Measurements from ENCODE around the gene SELENOV. TPM values are rescaled to one million over a fixed set of nuclear protein-coding genes. Genes with fewer than 3 reads are reported as not detected.

SELENOV gene
- total RNA-seq, 2 donors from 2014 or later, result not detected

DNA sequence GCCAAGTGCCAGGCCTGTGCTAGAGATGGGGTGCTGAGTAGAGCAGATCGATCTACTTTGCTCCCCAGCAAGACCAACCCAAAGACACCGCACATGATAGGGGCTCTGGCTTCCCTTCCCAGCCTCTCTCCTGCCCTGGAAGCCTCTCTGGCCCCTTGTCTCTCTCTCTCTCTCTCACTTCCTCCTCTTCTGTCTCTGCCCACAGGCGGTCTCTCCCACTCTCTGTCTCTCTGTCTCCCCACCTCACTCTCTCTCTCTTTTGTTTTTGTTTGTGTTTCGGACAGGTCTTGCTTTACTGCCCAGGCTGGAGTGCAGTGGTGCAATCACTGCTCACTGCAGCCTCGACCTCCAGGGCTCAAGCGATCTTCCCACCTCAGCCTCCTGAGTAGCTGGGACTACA lies 1.3 kb downstream of the SELENOV start:
- peaks cover 5% of the 10 kb centered on the region for H3K27me3 ChIP-seq (replicated peaks; ENCODE audit: insufficient read depth)
- H3K4me3 ChIP-seq, result no peak overlapping the region
- intact Hi-C loops (cut with DNase I), result no loop called here

GRCh38 chr19:39517432-39517831 lies 2.5 kb downstream of the SELENOV start:
- 78% methylated on average over 3 of the region's 3 CpGs for WGBS
- no peak for DNase-seq (ENCODE audit: low spot score)
- Histone ChIP-seq H3K4me3 (no peak overlapping the region), H3K36me3 (no peaks in the 10 kb centered on the region), H3K27me3 (replicated peaks; ENCODE audit: insufficient read depth) (peaks cover 5% of the 10 kb centered on the region), H3K27ac (no peak overlapping the region), H3K9me3 (no peaks in the 10 kb centered on the region), H3K4me1 (replicated peaks) (peaks cover 7% of the 10 kb centered on the region)
- intact Hi-C loops (cut with DNase I), result no loop called here
- TF ChIP-seq POLR2AphosphoS5 (IDR thresholded peaks at IDR 0.05), result no peak
- TF ChIP-seq, protein P1, sequence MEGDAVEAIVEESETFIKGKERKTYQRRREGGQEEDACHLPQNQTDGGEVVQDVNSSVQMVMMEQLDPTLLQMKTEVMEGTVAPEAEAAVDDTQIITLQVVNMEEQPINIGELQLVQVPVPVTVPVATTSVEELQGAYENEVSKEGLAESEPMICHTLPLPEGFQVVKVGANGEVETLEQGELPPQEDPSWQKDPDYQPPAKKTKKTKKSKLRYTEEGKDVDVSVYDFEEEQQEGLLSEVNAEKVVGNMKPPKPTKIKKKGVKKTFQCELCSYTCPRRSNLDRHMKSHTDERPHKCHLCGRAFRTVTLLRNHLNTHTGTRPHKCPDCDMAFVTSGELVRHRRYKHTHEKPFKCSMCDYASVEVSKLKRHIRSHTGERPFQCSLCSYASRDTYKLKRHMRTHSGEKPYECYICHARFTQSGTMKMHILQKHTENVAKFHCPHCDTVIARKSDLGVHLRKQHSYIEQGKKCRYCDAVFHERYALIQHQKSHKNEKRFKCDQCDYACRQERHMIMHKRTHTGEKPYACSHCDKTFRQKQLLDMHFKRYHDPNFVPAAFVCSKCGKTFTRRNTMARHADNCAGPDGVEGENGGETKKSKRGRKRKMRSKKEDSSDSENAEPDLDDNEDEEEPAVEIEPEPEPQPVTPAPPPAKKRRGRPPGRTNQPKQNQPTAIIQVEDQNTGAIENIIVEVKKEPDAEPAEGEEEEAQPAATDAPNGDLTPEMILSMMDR (IDR thresholded peaks at IDR 0.05), result no peak
- TF ChIP-seq POLR2A (IDR thresholded peaks at IDR 0.05), result no peak

More for the DNA sequence above, 1.3 kb downstream of the SELENOV start:
- peaks cover 7% of the 10 kb centered on the region for H3K4me1 ChIP-seq (replicated peaks)
- DNase-seq (ENCODE audit: low spot score), result no peak
- H3K9me3 ChIP-seq, result no peaks in the 10 kb centered on the region
- H3K36me3 ChIP-seq, result no peaks in the 10 kb centered on the region
- no peak overlapping the region for H3K27ac ChIP-seq
- TF ChIP-seq, protein P1 (IDR thresholded peaks at IDR 0.05), result no peak
- TF ChIP-seq POLR2A (IDR thresholded peaks at IDR 0.05) (no peak), POLR2AphosphoS5 (IDR thresholded peaks at IDR 0.05) (no peak)
- WGBS, result 59% methylated on average over 6 of the region's 6 CpGs

DNA sequence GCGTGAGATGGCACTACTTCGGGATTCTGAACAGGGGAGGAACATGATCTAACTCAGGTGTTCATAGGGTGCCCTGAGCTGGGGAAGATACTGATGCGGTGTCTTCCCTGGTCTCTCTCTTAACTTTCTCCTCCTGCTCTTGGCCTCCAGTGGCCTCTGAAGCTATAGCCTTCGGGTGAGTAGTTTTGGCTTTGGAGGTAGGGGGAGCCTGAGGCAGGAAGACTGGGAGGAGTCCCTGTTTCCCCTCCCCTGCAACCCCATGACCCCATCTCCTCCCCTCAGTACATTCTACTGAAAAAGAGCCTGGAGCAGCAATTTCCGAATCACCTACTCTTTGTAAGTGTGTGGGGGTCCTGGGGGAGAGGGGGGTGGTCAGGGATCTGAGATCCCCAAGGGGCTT lies 3.5 kb downstream of the SELENOV start:
- DNase-seq (ENCODE audit: low spot score), result no peak
- Histone ChIP-seq H3K27me3 (replicated peaks; ENCODE audit: insufficient read depth) (peaks cover 5% of the 10 kb centered on the region), H3K9me3 (no peaks in the 10 kb centered on the region), H3K27ac (no peak overlapping the region), H3K36me3 (no peaks in the 10 kb centered on the region), H3K4me1 (replicated peaks) (peaks cover 7% of the 10 kb centered on the region), H3K4me3 (no peak overlapping the region)
- 61% methylated on average over 5 of the region's 5 CpGs for WGBS
- TF ChIP-seq POLR2AphosphoS5 (IDR thresholded peaks at IDR 0.05) (no peak), POLR2A (IDR thresholded peaks at IDR 0.05) (no peak)
- TF ChIP-seq, protein P1 (IDR thresholded peaks at IDR 0.05), result no peak
- intact Hi-C loops (cut with DNase I), result no loop called here

DNA sequence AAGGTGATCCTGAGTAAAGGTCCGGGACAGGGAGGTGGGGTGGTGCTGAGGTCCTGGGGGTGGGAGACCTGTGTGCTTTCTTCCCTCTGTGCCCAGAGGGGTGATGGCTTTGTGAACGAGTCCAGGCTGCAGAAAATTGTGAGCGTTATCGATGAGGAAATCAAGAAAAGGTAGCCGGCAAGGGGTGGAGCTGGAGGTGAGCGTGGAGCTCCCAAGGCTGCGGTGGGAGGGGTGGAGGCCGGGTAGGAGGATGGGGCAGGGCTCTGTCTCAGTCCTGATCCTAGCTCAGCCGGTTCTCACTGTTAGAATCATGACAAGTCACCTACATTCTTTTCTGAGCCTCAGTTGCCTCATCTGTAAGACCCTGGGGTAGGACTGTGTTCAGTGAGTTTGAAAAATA lies 4.0 kb downstream of the SELENOV start:
- DNase-seq (ENCODE audit: low spot score), result no peak
- 56% methylated on average over 9 of the region's 9 CpGs for WGBS
- peaks cover 4% of the 10 kb centered on the region for H3K27me3 ChIP-seq (replicated peaks; ENCODE audit: insufficient read depth)
- peaks cover 7% of the 10 kb centered on the region for H3K4me1 ChIP-seq (replicated peaks)
- H3K9me3 ChIP-seq, result no peaks in the 10 kb centered on the region
- TF ChIP-seq, protein P1 (IDR thresholded peaks at IDR 0.05), result no peak
- TF ChIP-seq POLR2A (IDR thresholded peaks at IDR 0.05) (no peak), POLR2AphosphoS5 (IDR thresholded peaks at IDR 0.05) (no peak)
- no peak overlapping the region for H3K27ac ChIP-seq
- intact Hi-C loops (cut with DNase I), result no loop called here
- H3K4me3 ChIP-seq, result no peak overlapping the region
- H3K36me3 ChIP-seq, result no peaks in the 10 kb centered on the region
